Gastroesophageal sphincter (tissue), 4 donors: ENCODE data around the gene TFRC. TPM values are rescaled to one million over a fixed set of nuclear protein-coding genes. Genes with fewer than 3 reads are reported as not detected.
A peak's percentile ranks its signal among the peaks of the same experiment; 100 is the strongest.
"Not testable (repeated sequence)": the region's sequence is repeated elsewhere in the genome, so short reads cannot be mapped to it uniquely, and the experiment has no call there.

Experiments used
- ATAC-seq: fragments of 150-250 bp; one replicate; pipeline ENCODE4 v1.9.1; 2016; ENCODE audit warnings: mild to moderate bottlenecking, moderate library complexity
- H3K27ac ChIP-seq, 4 donors: fragments of 200-600 bp; sonication (generic) in 3 of 4; 1 replicate in 3 of 4; 2 replicates in 1 of 4; pipeline ENCODE4 v1.5.1; 2016 to 2019
- H3K27me3 ChIP-seq: fragments of 200-600 bp; sonication (generic); one replicate; pipeline ENCODE4 v1.5.1; 2019
- H3K36me3 ChIP-seq, 2 donors: fragments of 200-600 bp; sonication (generic); one replicate each; pipeline ENCODE4 v1.5.1; 2019; ENCODE audit warnings: control low read depth in 1 of 2
- H3K4me1 ChIP-seq, 3 donors: fragments of 200-600 bp; sonication (generic); 1 replicate in 2 of 3; 2 replicates in 1 of 3; pipeline ENCODE4 v1.5.1; 2016 to 2019; ENCODE audit warnings: control low read depth in 2 of 3
- H3K4me3 ChIP-seq, 2 donors: fragments of 200-600 bp; sonication (generic); one replicate each; pipeline ENCODE4 v1.5.1; 2019; ENCODE audit warnings: mild to moderate bottlenecking in 1 of 2, moderate library complexity in 1 of 2
- H3K9me3 ChIP-seq, 3 donors: fragments of 200-600 bp; sonication (generic); one replicate each; pipeline ENCODE4 v1.5.1; 2017 to 2019; ENCODE audit warnings: control low read depth in 2 of 3
- CTCF ChIP-seq, 4 experiments: fragments of 200-600 bp in 2 of 4; fragments of 450-650 bp in 2 of 4; sonication (generic) in 1 of 4; IDR thresholded peaks; one replicate each; pipeline ENCODE4 v1.5.1; 2017 to 2019; ENCODE audit warnings: antibody characterized with exemption in 4 of 4, mild to moderate bottlenecking in 2 of 4, moderate library complexity in 2 of 4
- EP300 ChIP-seq: sonication (generic); formaldehyde crosslinking; IDR thresholded peaks from one replicate; pipeline ENCODE4 v1.6.1; 2017; ENCODE audit warnings: antibody characterized with exemption, mild to moderate bottlenecking
- POLR2A ChIP-seq, 2 donors: fragments of 450-650 bp; IDR thresholded peaks; one replicate each; pipeline ENCODE4 v1.6.1; 2017; ENCODE audit warnings: antibody characterized with exemption in 2 of 2, mild to moderate bottlenecking in 2 of 2, moderate library complexity in 1 of 2
- POLR2AphosphoS5 ChIP-seq: sonication (generic); formaldehyde crosslinking; IDR thresholded peaks from one replicate; pipeline ENCODE4 v1.6.1; 2017; ENCODE audit warnings: antibody characterized with exemption
- WGBS, 2 donors: methylation state at CpG; one replicate each; pipeline ENCODE4 v1.1.5; 2018; ENCODE audit warnings: low coverage in 1 of 2; 5-methylcytosine and 5-hydroxymethylcytosine counted together
- total RNA-seq, 4 donors: library from RNA; depleted of rRNA; stranded (reverse); fragments of >200 nt; gene quantifications; one replicate each; pipeline ENCODE4 v1.1.0, GENCODE V29; 2016

The TFRC gene
- total RNA-seq, 4 donors from 2014 or later, result 60.1 to 81.1 (median 69.6) TPM

GRCh38 chr3:196024968-196025367 is 56.9 kb downstream of the TFRC start:
- ATAC-seq, result no peak
- Histone ChIP-seq H3K4me1 (peaks cover 0 to under 1% (median 0%) of the 10 kb centered on the region in 3 donors), H3K27me3 (peaks cover 16% of the 10 kb centered on the region), H3K9me3 (no peaks in the 10 kb centered on the region), H3K36me3 (no peaks in the 10 kb centered on the region), H3K4me3 (no peak overlapping the region), H3K27ac (no peak overlapping the region)
- TF ChIP-seq POLR2AphosphoS5 (no peak), POLR2A (IDR thresholded peaks at IDR 0.05) (no peak), CTCF (IDR thresholded peaks at IDR 0.05) (no peak), EP300 (no peak)
- 58 to 83% methylated on average over 4 to 11 of the region's 12 CpGs for WGBS, 2 donors

- no peak for TF ChIP-seq POLR2A (IDR thresholded peaks at IDR 0.05)
- TF ChIP-seq CTCF (IDR thresholded peaks at IDR 0.05), result no peak
- no peak for TF ChIP-seq POLR2AphosphoS5
- TF ChIP-seq EP300, result no peak
- no peak for ATAC-seq
- no peak overlapping the region for H3K4me3 ChIP-seq
- no peaks in the 10 kb centered on the region for H3K36me3 ChIP-seq
- 71 to 72% methylated on average over 8 of the region's 8 CpGs for WGBS, 2 donors
- peaks cover 16% of the 10 kb centered on the region for H3K27me3 ChIP-seq
- H3K27ac ChIP-seq, result no peak overlapping the region
- H3K9me3 ChIP-seq, result no peaks in the 10 kb centered on the region
- peaks cover 0 to 10% (median 0%) of the 10 kb centered on the region in 3 donors for H3K4me1 ChIP-seq
These were observed 57.9 kb downstream of the TFRC start for GRCh38 chr3:196023947-196024346.

DNA sequence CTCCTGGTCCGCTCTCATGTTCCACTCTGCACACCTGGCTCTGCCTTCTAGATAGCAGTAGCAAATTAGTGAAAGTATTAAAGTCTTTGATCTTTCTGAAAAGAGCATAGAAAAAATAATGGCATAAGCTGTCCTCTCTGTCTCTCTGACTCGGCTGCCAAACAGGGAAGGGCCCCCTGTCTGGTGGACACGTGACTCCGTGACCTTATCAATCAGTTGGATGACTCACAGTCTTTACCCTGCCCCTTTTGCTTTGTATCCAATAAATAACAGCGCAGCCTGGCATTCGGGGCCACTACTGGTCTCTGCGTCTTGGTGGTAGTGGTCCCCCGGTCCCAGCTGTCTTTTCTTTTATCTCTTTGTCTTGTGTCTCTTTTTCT is 59.4 kb downstream of the TFRC start:
- not testable (repeated sequence) for ATAC-seq, H3K4me3 ChIP-seq, H3K9me3 ChIP-seq, H3K27ac ChIP-seq, H3K36me3 ChIP-seq
- 82 to 94% methylated on average over 4 to 7 of the region's 8 CpGs for WGBS, 2 donors
- H3K4me1 ChIP-seq, result peaks cover 0 to 14% (median 0%) of the 10 kb centered on the region in 3 donors
- H3K27me3 ChIP-seq, result peaks cover 16% of the 10 kb centered on the region

GRCh38 chr3:196020373-196020772 is 61.5 kb downstream of the TFRC start:
- Histone ChIP-seq H3K9me3 (no peaks in the 10 kb centered on the region), H3K4me1 (peaks cover 0 to 14% (median 0%) of the 10 kb centered on the region in 3 donors), H3K27me3 (peaks cover 5% of the 10 kb centered on the region), H3K4me3 (no peak overlapping the region), H3K27ac (no peak overlapping the region), H3K36me3 (no peaks in the 10 kb centered on the region)
- no peak for TF ChIP-seq CTCF (IDR thresholded peaks at IDR 0.05)
- ATAC-seq, result no peak
- 72 to 83% methylated on average over 2 to 3 of the region's 3 CpGs for WGBS, 2 donors

DNA sequence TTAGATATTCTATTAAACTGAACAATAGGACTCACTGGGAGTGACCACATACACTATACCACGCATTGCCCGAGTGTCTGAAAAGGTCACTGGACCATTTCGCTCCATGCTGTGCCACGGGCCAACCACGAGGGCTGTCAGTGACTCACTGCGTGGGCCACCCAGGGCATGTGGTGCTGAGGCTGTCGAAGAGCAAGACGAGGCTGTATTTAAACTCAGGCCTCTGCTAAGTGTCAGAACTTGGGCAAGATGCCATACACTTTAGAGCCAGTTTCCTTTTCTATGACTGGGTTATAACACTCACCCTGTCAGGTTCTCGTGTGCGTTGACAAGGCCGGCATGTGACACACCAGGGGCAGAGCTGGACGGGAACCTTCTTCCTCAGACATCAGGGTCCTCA is 62.3 kb downstream of the TFRC start:
- WGBS, 2 donors, result 7 to 28% methylated on average over 8 of the region's 12 CpGs
- ATAC-seq, result peak; percentile 66
- not testable (repeated sequence) for H3K27me3 ChIP-seq, H3K27ac ChIP-seq, H3K4me3 ChIP-seq, H3K36me3 ChIP-seq, H3K9me3 ChIP-seq
- peaks cover 0 to 14% (median 0%) of the 10 kb centered on the region in 3 donors for H3K4me1 ChIP-seq

DNA sequence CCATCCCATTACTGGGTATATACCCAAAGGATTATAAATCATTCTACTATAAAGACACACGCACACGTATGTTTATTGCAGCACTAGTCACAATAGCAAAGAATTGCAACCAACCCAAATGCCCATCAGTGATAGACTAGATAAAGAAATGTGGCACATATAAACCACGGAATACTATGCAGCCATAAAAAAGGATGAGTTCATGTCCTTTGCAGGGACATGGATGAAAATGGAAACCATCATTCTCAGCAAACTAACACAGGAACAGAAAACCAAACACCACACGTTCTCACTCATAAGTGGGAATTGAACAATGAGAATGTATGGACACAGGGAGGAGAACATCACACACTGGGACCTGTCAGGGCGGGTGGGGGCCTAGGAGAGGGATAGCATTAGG is 63.7 kb downstream of the TFRC start:
- not testable (repeated sequence) for ATAC-seq, H3K36me3 ChIP-seq, H3K9me3 ChIP-seq, H3K27me3 ChIP-seq, H3K4me3 ChIP-seq, H3K27ac ChIP-seq
- H3K4me1 ChIP-seq, result peaks cover 0 to 14% (median 0%) of the 10 kb centered on the region in 3 donors
- WGBS, 2 donors, result 67 to 85% methylated on average over 1 to 5 of the region's 5 CpGs

- WGBS, 2 donors, result 46 to 100% methylated on average over 1 to 2 of the region's 2 CpGs
- Histone ChIP-seq H3K4me1 (peaks cover 0 to 14% (median 0%) of the 10 kb centered on the region in 3 donors), H3K27me3 (no peaks in the 10 kb centered on the region), H3K9me3 (peaks cover 0 to 1% (median 0%) of the 10 kb centered on the region in 3 donors), H3K36me3 (no peaks in the 10 kb centered on the region), H3K4me3 (no peak overlapping the region), H3K27ac (no peak overlapping the region)
- TF ChIP-seq POLR2A (IDR thresholded peaks at IDR 0.05) (no peak), CTCF (IDR thresholded peaks at IDR 0.05) (no peak), POLR2AphosphoS5 (no peak), EP300 (no peak)
- no peak for ATAC-seq
These were observed 65.4 kb downstream of the TFRC start for GRCh38 chr3:196016485-196016884.
